HuH-7.5 (cell line): Measurements from ENCODE around the gene TMEM163.

Experiments used
- DNase-seq: peaks from one replicate; pipeline ENCODE4 v3.0.0; 2011; ENCODE audit warnings: low spot score

The TMEM163 gene

GRCh38 chr2:134692499-134692898 is 26.3 kb downstream of the TMEM163 start:
- no peak for DNase-seq

- no peak for DNase-seq
Observed at GRCh38 chr2:134690629-134691215, 28.1 kb downstream of the TMEM163 start.

GRCh38 chr2:134689315-134689714 is 29.5 kb downstream of the TMEM163 start:
- no peak for DNase-seq

GRCh38 chr2:134685967-134686366 is 32.8 kb downstream of the TMEM163 start:
- DNase-seq, result no peak

- no peak for DNase-seq
Observed at GRCh38 chr2:134683561-134684112, 35.2 kb downstream of the TMEM163 start.

- DNase-seq, result no peak
Observed at GRCh38 chr2:134682726-134683125, 36.1 kb downstream of the TMEM163 start.

- no peak for DNase-seq
Observed at GRCh38 chr2:134681201-134681600, 37.6 kb downstream of the TMEM163 start.

GRCh38 chr2:134679745-134680144 is 39.1 kb downstream of the TMEM163 start:
- no peak for DNase-seq

GRCh38 chr2:134679294-134679693 is 39.5 kb downstream of the TMEM163 start:
- DNase-seq, result no peak

- no peak for DNase-seq
Observed at GRCh38 chr2:134677856-134678756, 40.7 kb downstream of the TMEM163 start.

- DNase-seq, result no peak
Observed at GRCh38 chr2:134676960-134677359, 41.8 kb downstream of the TMEM163 start.

- no peak for DNase-seq
Observed at GRCh38 chr2:134675314-134675713, 43.5 kb downstream of the TMEM163 start.

- no peak for DNase-seq
Observed at GRCh38 chr2:134674687-134675086, 44.1 kb downstream of the TMEM163 start.

GRCh38 chr2:134671513-134671912 is 47.3 kb downstream of the TMEM163 start:
- DNase-seq, result no peak

- DNase-seq, result no peak
Observed at GRCh38 chr2:134670955-134671354, 47.8 kb downstream of the TMEM163 start.

GRCh38 chr2:134669731-134670669 is 48.8 kb downstream of the TMEM163 start:
- no peak for DNase-seq

GRCh38 chr2:134668821-134669220 is 50.0 kb downstream of the TMEM163 start:
- DNase-seq, result no peak

- no peak for DNase-seq
Observed at GRCh38 chr2:134667541-134667940, 51.3 kb downstream of the TMEM163 start.

GRCh38 chr2:134667081-134667480 is 51.7 kb downstream of the TMEM163 start:
- DNase-seq, result no peak

GRCh38 chr2:134665727-134666506 is 52.9 kb downstream of the TMEM163 start:
- no peak for DNase-seq
